Natural killer cell treated with Interleukin-12 subunit alpha and Interleukin-12 subunit beta and Interleukin-15 and Interleukin-18, amount 100 ng/mL, for 72 hours (primary cell): ENCODE data around the gene MRTFB. TPM values are rescaled to one million over a fixed set of nuclear protein-coding genes. Genes with fewer than 3 reads are reported as not detected.

Experiments
- ATAC-seq, 2 donors: fragments of 150-1000 bp; cut with Tn5 transposase in 1 of 2; sonication (Bioruptor Pico), chemical (Tn5 transposase) in 1 of 2; 2 replicates each; pipeline ENCODE4 v1.10.0; 2021
- DNase-seq: peaks from one replicate; pipeline ENCODE4 v3.0.0; 2022; ENCODE audit warnings: low spot score
- H3K27ac Mint-ChIP-seq, 2 donors: 1 replicate in 1 of 2; 2 replicates in 1 of 2; pipeline ENCODE4 v1.8.0; 2022; ENCODE audit warnings: mixed read lengths in 2 of 2, mild to moderate bottlenecking in 1 of 2, moderate library complexity in 1 of 2
- H3K27me3 Mint-ChIP-seq, 2 donors: 1 replicate in 1 of 2; 2 replicates in 1 of 2; pipeline ENCODE4 v1.8.0; 2022; ENCODE audit warnings: mixed read lengths in 2 of 2
- H3K36me3 Mint-ChIP-seq: one replicate; pipeline ENCODE4 v1.8.0; 2022; ENCODE audit warnings: mixed read lengths
- H3K4me1 Mint-ChIP-seq, 2 donors: 1 replicate in 1 of 2; 2 replicates in 1 of 2; pipeline ENCODE4 v1.8.0; 2022; ENCODE audit warnings: low read depth in 2 of 2, mixed read lengths in 2 of 2, mild to moderate bottlenecking in 1 of 2
- H3K4me3 Mint-ChIP-seq: one replicate; pipeline ENCODE4 v1.8.0; 2022; ENCODE audit warnings: mixed read lengths
- H3K9me3 Mint-ChIP-seq: 2 replicates; pipeline ENCODE4 v1.8.0; 2022; ENCODE audit warnings: mixed read lengths
- total RNA-seq, 2 donors: library from RNA; stranded (reverse); gene quantifications; one replicate each; pipeline ENCODE4 v1.2.3, GENCODE V29; 2022

Gene MRTFB
- total RNA-seq, 2 donors from 2014 or later: 10.0 to 20.4 TPM

DNA sequence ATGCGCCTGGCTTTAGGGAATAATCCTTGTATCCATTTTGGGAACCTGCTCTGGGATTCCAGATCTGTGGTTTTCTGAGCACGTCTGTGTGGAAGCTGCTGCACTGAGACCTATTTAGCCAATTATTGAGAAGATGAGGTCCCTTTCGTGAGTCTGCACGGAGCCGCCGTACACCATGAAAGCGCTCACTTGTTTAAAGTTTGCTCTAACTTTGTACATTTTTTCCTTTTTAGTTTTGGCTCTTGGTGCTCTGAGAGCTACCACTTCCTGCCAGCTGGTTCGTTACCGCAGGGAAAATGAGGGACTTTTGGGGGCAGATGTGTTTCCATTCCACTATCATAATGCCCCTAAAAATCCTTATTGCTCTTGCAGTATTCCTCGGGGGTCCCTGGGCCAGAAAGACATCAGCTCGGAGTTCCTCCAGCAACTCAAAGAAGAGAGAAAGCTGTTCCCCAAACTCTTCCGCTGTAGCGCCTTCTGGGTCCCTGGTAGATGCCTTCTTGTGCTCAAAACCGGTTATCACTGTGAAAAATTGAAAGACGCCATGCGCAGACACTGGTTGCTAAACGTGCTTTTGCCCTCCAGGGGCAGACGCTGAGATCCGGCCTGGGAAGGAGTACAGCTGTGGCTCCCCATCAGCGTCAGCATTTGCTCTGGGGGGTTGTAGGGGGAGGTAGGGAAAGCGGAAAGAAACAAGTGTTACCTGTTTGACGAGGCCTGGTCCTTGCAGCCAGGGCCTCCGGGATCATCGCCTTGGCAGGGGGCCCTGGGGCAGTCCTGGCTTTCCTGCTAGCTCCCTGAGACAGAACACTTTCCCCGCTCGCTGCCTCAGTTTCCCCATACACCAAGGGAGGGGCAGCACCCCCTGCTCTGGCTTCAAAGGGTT lies 238.1 kb downstream of the MRTFB start:
- peak overlapping the region; percentile 24 for H3K4me3 Mint-ChIP-seq
- no peak for DNase-seq
- no peaks in the 10 kb centered on the region for H3K36me3 Mint-ChIP-seq
- peaks cover 10 to 11% of the 10 kb centered on the region in 2 donors for H3K4me1 Mint-ChIP-seq
- ATAC-seq: no peak
- peaks cover 10 to 15% of the 10 kb centered on the region in 2 donors for H3K27me3 Mint-ChIP-seq
- H3K27ac Mint-ChIP-seq: peak overlapping the region in 1 of 2 donors; percentile 36
- H3K9me3 Mint-ChIP-seq: no peaks in the 10 kb centered on the region

GRCh38 chr16:14309906-14310305 lies 238.8 kb downstream of the MRTFB start:
- no peak for ATAC-seq
- DNase-seq: no peak
- Mint-ChIP-seq H3K9me3 (no peaks in the 10 kb centered on the region), H3K4me1 (peaks cover 10 to 11% of the 10 kb centered on the region in 2 donors), H3K4me3 (peak overlapping the region; percentile 24), H3K36me3 (no peaks in the 10 kb centered on the region), H3K27me3 (peaks cover 6 to 11% of the 10 kb centered on the region in 2 donors), H3K27ac (no peak overlapping the region)

- H3K27me3 Mint-ChIP-seq: peaks cover 0 to 4% of the 10 kb centered on the region in 2 donors
- no peaks in the 10 kb centered on the region for H3K36me3 Mint-ChIP-seq
- ATAC-seq (peak in 1 of 2 donors; percentile 34), DNase-seq (no peak)
- peaks cover 10 to 11% of the 10 kb centered on the region in 2 donors for H3K4me1 Mint-ChIP-seq
- no peak overlapping the region for H3K4me3 Mint-ChIP-seq
- no peaks in the 10 kb centered on the region for H3K9me3 Mint-ChIP-seq
- H3K27ac Mint-ChIP-seq: no peak overlapping the region
Observed at GRCh38 chr16:14310519-14310991, 239.4 kb downstream of the MRTFB start.

- DNase-seq: no peak
- no peak for ATAC-seq
- no peaks in the 10 kb centered on the region for H3K36me3 Mint-ChIP-seq
- H3K27ac Mint-ChIP-seq: no peak overlapping the region
- H3K9me3 Mint-ChIP-seq: no peaks in the 10 kb centered on the region
- H3K27me3 Mint-ChIP-seq: peaks cover 0 to 4% of the 10 kb centered on the region in 2 donors
- H3K4me1 Mint-ChIP-seq: peaks cover 7 to 9% of the 10 kb centered on the region in 2 donors
- no peak overlapping the region for H3K4me3 Mint-ChIP-seq
Observed at GRCh38 chr16:14314116-14314515, 243.0 kb downstream of the MRTFB start.

- H3K36me3 Mint-ChIP-seq: no peaks in the 10 kb centered on the region
Observed at GRCh38 chr16:14315683-14316320, 244.7 kb downstream of the MRTFB start.

More at GRCh38 chr16:14315683-14316320, 244.7 kb downstream of the MRTFB start:
- H3K4me1 Mint-ChIP-seq: no peaks in the 10 kb centered on the region
- ATAC-seq (no peak), DNase-seq (no peak)
- no peak overlapping the region for H3K4me3 Mint-ChIP-seq
- H3K27me3 Mint-ChIP-seq: no peaks in the 10 kb centered on the region
- no peaks in the 10 kb centered on the region for H3K9me3 Mint-ChIP-seq
- no peak overlapping the region for H3K27ac Mint-ChIP-seq

Other genes starting within 250 kb of the MRTFB start
- gene ERCC4, start 151.2 kb upstream of the MRTFB start, total RNA-seq: 10 to 100 TPM; 13.1 to 22.6 TPM